Thoracic aorta (tissue), 2 donors: ENCODE results near the gene ENTPD2. TPM values are rescaled to one million over a fixed set of nuclear protein-coding genes. Genes with fewer than 3 reads are reported as not detected.

Experiments used
- ATAC-seq: fragments of 150-250 bp; one replicate; pipeline ENCODE4 v1.8.0; 2017; ENCODE audit warnings: low read depth; ENCODE audit not compliant: insufficient number of reproducible peaks, low FRiP score
- DNase-seq: peaks from one replicate; pipeline ENCODE4 v3.0.0-alpha.2; 2020; ENCODE audit warnings: low spot score
- H3K27ac ChIP-seq, 2 donors: fragments of 200-600 bp; sonication (generic); 1 replicate in 1 of 2; 2 replicates in 1 of 2; pipeline ENCODE4 v1.5.1; 2016; ENCODE audit warnings: mild to moderate bottlenecking in 2 of 2, moderate library complexity in 2 of 2
- H3K27me3 ChIP-seq: fragments of 200-600 bp; sonication (generic); replicated peaks from 2 replicates; pipeline ENCODE4 v1.6.0; 2016; ENCODE audit warnings: mild to moderate bottlenecking; ENCODE audit not compliant: insufficient read depth
- H3K36me3 ChIP-seq: fragments of 200-600 bp; sonication (generic); one replicate; pipeline ENCODE4 v1.5.1; 2016
- H3K4me1 ChIP-seq, 2 donors: fragments of 200-600 bp; sonication (generic); 1 replicate in 1 of 2; 2 replicates in 1 of 2; pipeline versions ENCODE4 v1.5.1 to v1.6.0; 2016; ENCODE audit warnings: low read depth in 2 of 2, mild to moderate bottlenecking in 1 of 2; ENCODE audit not compliant: control insufficient read depth in 1 of 2
- H3K4me3 ChIP-seq: fragments of 200-600 bp; sonication (generic); 2 replicates; pipeline ENCODE4 v1.5.1; 2016; ENCODE audit warnings: mild to moderate bottlenecking
- H3K9me3 ChIP-seq: fragments of 200-600 bp; sonication (generic); 2 replicates; pipeline ENCODE4 v1.5.1; 2016
- CTCF ChIP-seq: fragments of 200-600 bp; sonication (generic); IDR thresholded peaks from one replicate; pipeline ENCODE4 v1.5.1; 2019; ENCODE audit warnings: antibody characterized with exemption
- total RNA-seq, 2 donors: library from RNA; depleted of rRNA; stranded (reverse); fragments of >200 nt; gene quantifications; one replicate each; pipeline versions ENCODE4 v1.1.0 to v1.2.3, GENCODE V29; 2016

Gene ENTPD2
- total RNA-seq, 2 donors from 2014 or later = 0.92 to 0.95 TPM

- ATAC-seq (no peak), DNase-seq (no peak)
- Histone ChIP-seq H3K4me3 (no peak overlapping the region), H3K27me3 (no peaks in the 10 kb centered on the region), H3K27ac (no peak overlapping the region), H3K36me3 (peaks cover 21% of the 10 kb centered on the region), H3K4me1 (no peaks in the 10 kb centered on the region), H3K9me3 (no peaks in the 10 kb centered on the region)
- TF ChIP-seq CTCF = no peak
Measured at GRCh38 chr9:137011907-137012675, 41.8 kb downstream of the ENTPD2 start.

DNA sequence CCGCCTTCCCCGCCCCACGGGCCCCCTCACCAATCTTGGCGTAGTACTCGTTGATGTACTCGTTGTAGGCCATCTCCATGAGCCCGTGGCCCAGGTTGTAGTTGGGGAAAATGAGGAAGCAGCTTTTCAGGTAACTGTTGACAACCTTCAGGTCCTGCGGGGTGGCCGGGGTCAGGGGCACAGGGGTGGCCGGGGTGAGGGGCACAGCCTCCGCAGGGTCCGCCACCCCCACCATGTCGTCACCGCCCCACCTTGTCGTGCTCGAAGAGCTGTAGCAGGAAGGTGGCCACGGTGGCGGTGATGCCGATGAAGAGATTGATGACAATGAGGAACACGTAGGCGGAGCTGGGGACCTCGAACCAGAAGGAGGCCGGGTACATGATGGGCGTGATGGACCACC is 42.7 kb downstream of the ENTPD2 start:
- Histone ChIP-seq H3K36me3 (peaks cover 18% of the 10 kb centered on the region), H3K4me3 (no peak overlapping the region), H3K4me1 (no peaks in the 10 kb centered on the region), H3K27me3 (no peaks in the 10 kb centered on the region), H3K9me3 (no peaks in the 10 kb centered on the region), H3K27ac (no peak overlapping the region)
- DNase-seq = no peak
- no peak for TF ChIP-seq CTCF
- ATAC-seq = no peak

DNA sequence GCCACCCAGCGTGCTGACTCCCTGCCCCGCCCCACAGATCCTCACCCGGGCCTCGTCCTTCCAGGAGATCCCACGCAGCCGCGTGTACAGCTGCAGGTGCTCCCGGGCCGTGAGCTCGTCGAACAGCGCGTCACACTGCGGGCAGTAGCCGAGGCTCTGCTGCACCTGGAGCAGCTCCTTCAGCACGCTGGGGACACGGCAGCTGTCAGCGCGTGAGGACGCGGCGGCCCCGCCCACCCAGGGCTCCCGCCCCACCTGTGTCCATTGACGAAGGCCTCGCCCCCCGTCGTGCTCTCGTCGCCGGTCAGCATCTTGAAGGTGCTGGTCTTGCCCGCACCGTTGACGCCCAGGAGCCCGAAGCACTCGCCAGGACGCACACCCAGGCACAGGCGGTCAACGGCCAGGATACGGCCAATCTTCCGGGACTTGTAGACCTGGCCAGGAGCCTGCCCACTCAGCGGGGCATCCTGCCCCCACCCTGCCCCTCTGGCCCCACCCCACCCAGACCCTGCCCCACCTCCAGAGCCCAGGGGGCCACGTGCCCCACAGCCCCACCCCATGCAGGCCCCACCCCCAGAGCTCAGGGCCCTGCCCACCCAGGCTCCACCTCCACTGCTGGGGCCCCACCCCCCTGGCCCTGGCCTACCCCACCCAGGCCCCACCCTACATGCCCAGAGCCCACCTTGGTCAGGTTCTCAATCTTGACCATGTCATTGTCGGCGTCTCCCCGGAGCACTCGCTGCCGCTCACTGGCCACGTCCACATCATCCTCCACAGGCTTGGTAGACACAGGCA is 43.7 kb downstream of the ENTPD2 start:
- H3K4me3 ChIP-seq = no peak overlapping the region
- no peak for TF ChIP-seq CTCF
- no peaks in the 10 kb centered on the region for H3K27me3 ChIP-seq
- peaks cover 16% of the 10 kb centered on the region for H3K36me3 ChIP-seq
- ATAC-seq (no peak), DNase-seq (no peak)
- H3K9me3 ChIP-seq = no peaks in the 10 kb centered on the region
- H3K4me1 ChIP-seq = no peaks in the 10 kb centered on the region
- no peak overlapping the region for H3K27ac ChIP-seq

DNA sequence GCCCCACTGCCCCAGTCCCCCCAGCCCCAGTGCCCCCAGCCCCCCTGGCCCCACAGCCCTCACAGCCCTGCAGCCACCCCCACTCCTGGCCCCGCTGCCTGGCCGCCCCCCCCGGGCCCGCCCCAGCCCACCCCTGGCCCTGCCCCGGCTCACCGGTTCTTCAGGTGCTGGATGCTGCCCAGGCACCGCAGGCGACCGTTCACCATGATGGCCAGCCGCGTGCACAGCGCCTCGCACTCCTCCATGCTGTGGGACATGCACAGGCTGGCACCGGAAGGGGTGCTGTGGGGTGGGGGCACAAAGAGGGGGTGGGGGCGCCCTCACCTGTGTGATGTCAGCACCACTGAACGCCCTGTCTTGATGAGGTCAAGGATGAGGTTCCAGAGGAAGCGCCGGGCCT is 44.6 kb downstream of the ENTPD2 start:
- TF ChIP-seq CTCF = no peak
- Histone ChIP-seq H3K27me3 (no peaks in the 10 kb centered on the region), H3K4me3 (no peak overlapping the region), H3K4me1 (no peaks in the 10 kb centered on the region), H3K9me3 (no peaks in the 10 kb centered on the region), H3K27ac (no peak overlapping the region), H3K36me3 (peaks cover 16% of the 10 kb centered on the region)
- DNase-seq (no peak), ATAC-seq (no peak)

DNA sequence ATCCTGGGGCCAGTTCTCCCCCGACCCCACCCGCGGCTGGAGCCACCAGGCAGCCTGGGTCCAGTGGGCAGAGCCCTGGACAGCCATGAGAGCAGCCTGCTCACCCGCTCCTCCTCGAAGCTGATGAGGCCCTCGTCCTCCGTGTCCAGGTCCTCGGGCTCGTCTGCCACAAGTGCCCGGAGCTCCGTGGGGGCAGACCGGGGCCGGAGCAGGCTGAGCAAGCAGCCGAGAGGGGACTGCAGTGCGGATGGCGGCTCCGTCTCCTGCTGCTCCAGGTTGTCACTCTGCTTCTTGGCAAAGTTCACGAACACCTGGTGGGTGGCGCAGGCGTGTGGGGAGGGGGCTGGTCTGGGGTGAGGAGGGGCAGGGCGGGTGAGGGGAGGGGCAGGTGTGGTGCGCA is 45.5 kb downstream of the ENTPD2 start:
- Histone ChIP-seq H3K9me3 (no peaks in the 10 kb centered on the region), H3K4me3 (no peak overlapping the region), H3K4me1 (no peaks in the 10 kb centered on the region), H3K36me3 (peaks cover 16% of the 10 kb centered on the region), H3K27ac (no peak overlapping the region), H3K27me3 (no peaks in the 10 kb centered on the region)
- no peak for ATAC-seq
- no peak for DNase-seq
- TF ChIP-seq CTCF = no peak
